Endodermal cell (in vitro differentiated cells): ENCODE measurements around the gene SKP2. TPM values are rescaled to one million over a fixed set of nuclear protein-coding genes. Genes with fewer than 3 reads are reported as not detected.

Experiments used
- DNase-seq: peaks from one replicate; pipeline ENCODE4 v3.0.0-alpha.2; 2017
- H3K27ac ChIP-seq: 2 replicates; pipeline ENCODE4 v1.5.1; 2013; ENCODE audit warnings: mild to moderate bottlenecking, low read depth, low read length, moderate library complexity
- H3K27me3 ChIP-seq: 2 replicates; pipeline ENCODE4 v1.6.1; 2013; ENCODE audit warnings: mild to moderate bottlenecking, low read length, moderate library complexity; ENCODE audit not compliant: insufficient read depth, control insufficient read depth, poor library complexity, severe bottlenecking
- H3K36me3 ChIP-seq: 2 replicates; pipeline ENCODE4 v1.7.0; 2013; ENCODE audit warnings: mild to moderate bottlenecking, low read length, moderate library complexity; ENCODE audit not compliant: control insufficient read depth, insufficient read depth
- H3K4me1 ChIP-seq: one replicate; pipeline ENCODE4 v1.7.0; 2013; ENCODE audit warnings: low read length; ENCODE audit not compliant: control insufficient read depth, insufficient read depth
- H3K4me3 ChIP-seq: 2 replicates; pipeline ENCODE4 v1.5.1; 2013; ENCODE audit warnings: mild to moderate bottlenecking, low read length, moderate library complexity
- H3K9ac ChIP-seq: 2 replicates; pipeline ENCODE4 v1.6.1; 2013; ENCODE audit warnings: mild to moderate bottlenecking, low read length, moderate library complexity; ENCODE audit not compliant: poor library complexity, severe bottlenecking; ENCODE audit errors: extremely low read depth
- H3K9me3 ChIP-seq: 2 replicates; pipeline ENCODE4 v1.6.1; 2013; ENCODE audit warnings: mild to moderate bottlenecking, low read length, moderate library complexity; ENCODE audit not compliant: control insufficient read depth
- H3K27ac Mint-ChIP-seq: 2 replicates; pipeline ENCODE4 v1.8.0; 2020; ENCODE audit warnings: mixed read lengths
- H3K27me3 Mint-ChIP-seq: 2 replicates; pipeline ENCODE4 v1.8.0; 2021; ENCODE audit warnings: mild to moderate bottlenecking, mixed read lengths; ENCODE audit not compliant: insufficient read depth
- H3K36me3 Mint-ChIP-seq: 2 replicates; pipeline ENCODE4 v1.8.0; 2020; ENCODE audit warnings: low read depth, mixed read lengths
- H3K4me1 Mint-ChIP-seq: 2 replicates; pipeline ENCODE4 v1.8.0; 2020; ENCODE audit warnings: mixed read lengths
- H3K4me3 Mint-ChIP-seq: 2 replicates; pipeline ENCODE4 v1.8.0; 2020; ENCODE audit warnings: mild to moderate bottlenecking, moderate library complexity, mixed read lengths
- H3K9me3 Mint-ChIP-seq: 2 replicates; pipeline ENCODE4 v1.8.0; 2020; ENCODE audit warnings: mild to moderate bottlenecking, mixed read lengths
- CTCF ChIP-seq: fragments of 200-600 bp; sonication (generic); conservative IDR thresholded peaks from 2 replicates; pipeline ENCODE4 v1.5.0; 2021; ENCODE audit warnings: antibody characterized with exemption, mild to moderate bottlenecking
- WGBS, 2 experiments: methylation state at CpG; one replicate each; pipeline versions ENCODE4 v1.1.5 to v1.1.7; 2013; ENCODE audit warnings: missing lambda C conversion rate in 2 of 2, mixed read lengths in 1 of 2; ENCODE audit not compliant: insufficient coverage in 1 of 2, insufficient read length in 1 of 2; 5-methylcytosine and 5-hydroxymethylcytosine counted together
- microRNA-seq: library from miRNA; unstranded; fragments of <30 nt; microRNA quantifications from one replicate; pipeline ENCODE4 v1.2.0, GENCODE V29; 2020; ENCODE audit warnings: borderline microRNAs expressed
- total RNA-seq, 2 donors: library from RNA; stranded (reverse); fragmentation: NEBNext Ultra II Directional in 1 of 2; extraction: Animal tissue kit (Norgen Biotek cat#: 25700) in 1 of 2; gene quantifications; 2 replicates in 1 of 2; 3 replicates in 1 of 2; pipeline ENCODE4 v1.2.1, GENCODE V29; 2021

SKP2 gene
- total RNA-seq, 2 donors from 2014 or later, result 82.2 to 91.1 TPM

GRCh38 chr5:36228505-36228904 lies 76.6 kb downstream of the SKP2 start:
- H3K4me3 Mint-ChIP-seq, result no peak overlapping the region
- no peak for TF ChIP-seq CTCF
- H3K27ac Mint-ChIP-seq, result no peak overlapping the region
- no peaks in the 10 kb centered on the region for H3K27me3 Mint-ChIP-seq
- peaks cover 18% of the 10 kb centered on the region for H3K36me3 ChIP-seq
- no peak overlapping the region for H3K27ac ChIP-seq
- no peaks in the 10 kb centered on the region for H3K27me3 ChIP-seq
- H3K4me3 ChIP-seq, result no peak overlapping the region
- no peaks in the 10 kb centered on the region for H3K9me3 Mint-ChIP-seq
- H3K9ac ChIP-seq, result no peak overlapping the region
- H3K9me3 ChIP-seq, result no peaks in the 10 kb centered on the region
- peaks cover 14% of the 10 kb centered on the region for H3K4me1 Mint-ChIP-seq
- 95 to 100% methylated on average over 2 to 7 of the region's 7 CpGs for WGBS, 2 experiments
- no peak for DNase-seq
- H3K4me1 ChIP-seq, result peaks cover 3% of the 10 kb centered on the region
- peaks cover 8% of the 10 kb centered on the region for H3K36me3 Mint-ChIP-seq

- Histone ChIP-seq H3K36me3 (peaks cover 12% of the 10 kb centered on the region), H3K9ac (no peak overlapping the region), H3K4me1 (peaks cover 3% of the 10 kb centered on the region), H3K4me3 (no peak overlapping the region), H3K27me3 (no peaks in the 10 kb centered on the region), H3K27ac (no peak overlapping the region), H3K9me3 (no peaks in the 10 kb centered on the region)
- DNase-seq, result no peak
- H3K36me3 Mint-ChIP-seq, result no peaks in the 10 kb centered on the region
- H3K9me3 Mint-ChIP-seq, result no peaks in the 10 kb centered on the region
- no peak overlapping the region for H3K4me3 Mint-ChIP-seq
- TF ChIP-seq CTCF, result no peak
- H3K27ac Mint-ChIP-seq, result no peak overlapping the region
- H3K4me1 Mint-ChIP-seq, result peaks cover 14% of the 10 kb centered on the region
- no peaks in the 10 kb centered on the region for H3K27me3 Mint-ChIP-seq
- 100% methylated on average over 1 of the region's 1 CpG for WGBS, 2 experiments
These were observed 78.4 kb downstream of the SKP2 start for GRCh38 chr5:36230151-36230790.

- no peak overlapping the region for H3K4me3 ChIP-seq
- no peaks in the 10 kb centered on the region for H3K36me3 ChIP-seq
- H3K27me3 Mint-ChIP-seq, result peaks cover under 1% of the 10 kb centered on the region
- H3K36me3 Mint-ChIP-seq, result no peaks in the 10 kb centered on the region
- no peak overlapping the region for H3K27ac Mint-ChIP-seq
- H3K27me3 ChIP-seq, result no peaks in the 10 kb centered on the region
- H3K4me1 ChIP-seq, result peaks cover 3% of the 10 kb centered on the region
- no peak overlapping the region for H3K9ac ChIP-seq
- H3K27ac ChIP-seq, result no peak overlapping the region
- H3K4me1 Mint-ChIP-seq, result peaks cover 14% of the 10 kb centered on the region
- H3K9me3 Mint-ChIP-seq, result no peaks in the 10 kb centered on the region
- H3K4me3 Mint-ChIP-seq, result no peak overlapping the region
- TF ChIP-seq CTCF, result no peak
- DNase-seq, result no peak
- WGBS, 2 experiments, result 87% methylated on average over 2 to 3 of the region's 3 CpGs
- no peaks in the 10 kb centered on the region for H3K9me3 ChIP-seq
These were observed 80.6 kb downstream of the SKP2 start for GRCh38 chr5:36232533-36232932.

Small RNA genes lying within 50 kb of the gene (microRNA-seq; reads per million reads assigned to microRNA genes)
- not detected for gene MIR580

Other genes with a start within 250 kb of the SKP2 start
- not detected for gene CAPSL, start 213.5 kb upstream of the SKP2 start, total RNA-seq
- 10 to 100 TPM in 1 of 2 donors, 1 to 10 TPM in 1; 4.7 to 10.6 TPM for gene UGT3A1, start 160.7 kb upstream of the SKP2 start, total RNA-seq
- gene UGT3A2, start 85.2 kb upstream of the SKP2 start, total RNA-seq, result 10 to 100 TPM; 15.5 to 25.3 TPM
- gene LMBRD2, start 224 bp upstream of the SKP2 start, total RNA-seq, result 1 to 10 TPM; 5.5 to 7.4 TPM
- gene NADK2, start 89.8 kb downstream of the SKP2 start, total RNA-seq, result 10 to 100 TPM; 27.5 to 44.5 TPM
- not detected for gene RANBP3L, start 149.8 kb downstream of the SKP2 start, total RNA-seq